GM18511 (cell line): ENCODE measurements around the gene LGR6.
A peak's percentile ranks its signal among the peaks of the same experiment; 100 is the strongest.
"Not testable (repeated sequence)": the region's sequence is repeated elsewhere in the genome, so short reads cannot be mapped to it uniquely, and the experiment has no call there.

Experiments used
- ATAC-seq: cut with Tn5 transposase; IDR thresholded peaks from one replicate; pipeline ENCODE4 v1.9.1; 2021; ENCODE audit warnings: mild to moderate bottlenecking, moderate library complexity; ENCODE audit not compliant: unreplicated experiment

LGR6 gene

GRCh38 chr1:202159534-202160371, 33.8 kb upstream of the LGR6 start:
- ATAC-seq, result peak; percentile 35

GRCh38 chr1:202160377-202160940, 33.1 kb upstream of the LGR6 start, which contains the start of gene PTPN7:
PTPN7 (minus strand) TSS chr1:202160602; CDS start chr1:202159402, 1,200 bp downstream.
- peak; percentile 54 for ATAC-seq

- ATAC-seq, result no peak
Measured at GRCh38 chr1:202161151-202162046, 32.2 kb upstream of the LGR6 start.

GRCh38 chr1:202162047-202162417, 31.6 kb upstream of the LGR6 start:
- ATAC-seq, result no peak

GRCh38 chr1:202162418-202163280, 30.9 kb upstream of the LGR6 start:
- no peak for ATAC-seq

- no peak for ATAC-seq
Measured at GRCh38 chr1:202163281-202164270, 30.0 kb upstream of the LGR6 start.

GRCh38 chr1:202164271-202165037, 29.1 kb upstream of the LGR6 start:
- peak; percentile 65 for ATAC-seq

GRCh38 chr1:202165267-202165941, 28.2 kb upstream of the LGR6 start:
- ATAC-seq, result no peak

GRCh38 chr1:202165942-202166843, 27.4 kb upstream of the LGR6 start:
- no peak for ATAC-seq

GRCh38 chr1:202167054-202167453, 26.5 kb upstream of the LGR6 start:
- not testable (repeated sequence) for ATAC-seq

GRCh38 chr1:202167708-202168415, 25.7 kb upstream of the LGR6 start:
- no peak for ATAC-seq

- ATAC-seq, result no peak
Measured at GRCh38 chr1:202168861-202169260, 24.7 kb upstream of the LGR6 start.

- no peak for ATAC-seq
Measured at GRCh38 chr1:202170726-202171125, 22.9 kb upstream of the LGR6 start.

GRCh38 chr1:202171292-202172014, 22.1 kb upstream of the LGR6 start:
- ATAC-seq, result no peak

- ATAC-seq, result no peak
Measured at GRCh38 chr1:202172015-202172355, 21.6 kb upstream of the LGR6 start.

- ATAC-seq, result no peak
Measured at GRCh38 chr1:202173993-202174392, 19.6 kb upstream of the LGR6 start.
